HG03103 (cell line): Measurements from ENCODE around the gene ATG4D.
A peak's percentile ranks its signal among the peaks of the same experiment; 100 is the strongest.
"Not testable (repeated sequence)": the region's sequence is repeated elsewhere in the genome, so short reads cannot be mapped to it uniquely, and the experiment has no call there.

Experiments used
- ATAC-seq: cut with Tn5 transposase; IDR thresholded peaks from one replicate; pipeline ENCODE4 v1.9.1; 2021; ENCODE audit warnings: low read depth; ENCODE audit not compliant: unreplicated experiment

Gene ATG4D

GRCh38 chr19:10550336-10550735 lies 6.6 kb downstream of the ATG4D start:
- no peak for ATAC-seq

- ATAC-seq = not testable (repeated sequence)
These were observed 7.3 kb downstream of the ATG4D start for GRCh38 chr19:10551006-10551405.

- no peak for ATAC-seq
These were observed 8.1 kb downstream of the ATG4D start for GRCh38 chr19:10551698-10552301.

GRCh38 chr19:10552510-10553053 lies 8.9 kb downstream of the ATG4D start:
- ATAC-seq = no peak

GRCh38 chr19:10553087-10553667 lies 9.5 kb downstream of the ATG4D start:
- no peak for ATAC-seq

- no peak for ATAC-seq
These were observed 10.3 kb downstream of the ATG4D start for GRCh38 chr19:10553943-10554381.

- no peak for ATAC-seq
These were observed 11.3 kb downstream of the ATG4D start for GRCh38 chr19:10554760-10555609.

GRCh38 chr19:10555610-10555973 lies 11.9 kb downstream of the ATG4D start:
- no peak for ATAC-seq

GRCh38 chr19:10557603-10558197 lies 14.0 kb downstream of the ATG4D start:
- ATAC-seq = no peak

- no peak for ATAC-seq
These were observed 16.4 kb downstream of the ATG4D start for GRCh38 chr19:10560154-10560553.

GRCh38 chr19:10562609-10563008 lies 18.9 kb downstream of the ATG4D start:
- ATAC-seq = no peak

GRCh38 chr19:10565028-10565566 lies 21.4 kb downstream of the ATG4D start:
- ATAC-seq = no peak

- ATAC-seq = peak; percentile 38
These were observed 22.1 kb downstream of the ATG4D start, which contains the start of gene KRI1 for GRCh38 chr19:10565567-10566407. KRI1 (minus strand) TSS chr19:10566010; CDS start chr19:10565999, 11 bp downstream.

- no peak for ATAC-seq
These were observed 22.6 kb downstream of the ATG4D start for GRCh38 chr19:10566408-10566657.

GRCh38 chr19:10566658-10567410 lies 23.1 kb downstream of the ATG4D start:
- ATAC-seq = no peak

GRCh38 chr19:10567656-10568055 lies 24.0 kb downstream of the ATG4D start:
- ATAC-seq = no peak

- peak; percentile 1 for ATAC-seq
These were observed 24.5 kb downstream of the ATG4D start for GRCh38 chr19:10568062-10568825.

GRCh38 chr19:10568826-10569651 lies 25.3 kb downstream of the ATG4D start, which contains the start of gene CDKN2D:
CDKN2D (minus strand) TSS chr19:10568979; CDS start chr19:10568653, 326 bp downstream.
- ATAC-seq = peak; percentile 57
